ENCODE data around the gene EIF1AD.
"Not testable (repeated sequence)": the region's sequence is repeated elsewhere in the genome, so short reads cannot be mapped to it uniquely, and the experiment has no call there.

Gene EIF1AD

GRCh38 chr11:66020618-66021357, 18.8 kb upstream of the EIF1AD start:
- no peak for DNase-seq

- DNase-seq, result no peak
Observed at GRCh38 chr11:66020212-66020611, 18.3 kb upstream of the EIF1AD start.

- DNase-seq, result no peak
Observed at GRCh38 chr11:66017321-66017720, 15.4 kb upstream of the EIF1AD start.

- DNase-seq, result no peak
Observed at GRCh38 chr11:66016793-66017177, 14.8 kb upstream of the EIF1AD start.

GRCh38 chr11:66015936-66016792, 14.2 kb upstream of the EIF1AD start:
- DNase-seq, result no peak

- DNase-seq, result no peak
Observed at GRCh38 chr11:66015454-66015881, 13.5 kb upstream of the EIF1AD start.

- no peak for DNase-seq
Observed at GRCh38 chr11:66014804-66015453, 13.0 kb upstream of the EIF1AD start.

GRCh38 chr11:66013762-66014100, 11.8 kb upstream of the EIF1AD start:
- no peak for DNase-seq

- DNase-seq, result no peak
Observed at GRCh38 chr11:66012946-66013761, 11.2 kb upstream of the EIF1AD start.

GRCh38 chr11:66012371-66012945, 10.5 kb upstream of the EIF1AD start:
- no peak for DNase-seq

- DNase-seq, result no peak
Observed at GRCh38 chr11:66011785-66012303, 9.9 kb upstream of the EIF1AD start, which contains the start of gene CST6. CST6 (plus strand) TSS chr11:66012008; CDS start chr11:66012045, 37 bp downstream.

GRCh38 chr11:66011239-66011784, 9.4 kb upstream of the EIF1AD start:
- DNase-seq, result no peak

GRCh38 chr11:66010036-66010435, 8.1 kb upstream of the EIF1AD start:
- not testable (repeated sequence) for DNase-seq

- no peak for DNase-seq
Observed at GRCh38 chr11:66008468-66009101, 6.6 kb upstream of the EIF1AD start.

GRCh38 chr11:66008095-66008467, 6.1 kb upstream of the EIF1AD start:
- no peak for DNase-seq

- no peak for DNase-seq
Observed at GRCh38 chr11:66007201-66007634, 5.3 kb upstream of the EIF1AD start.

GRCh38 chr11:66006891-66007176, 4.9 kb upstream of the EIF1AD start:
- DNase-seq, result no peak

GRCh38 chr11:66006134-66006890, 4.4 kb upstream of the EIF1AD start:
- no peak for DNase-seq

- DNase-seq, result no peak
Observed at GRCh38 chr11:66004186-66004585, 2.2 kb upstream of the EIF1AD start.

GRCh38 chr11:66003291-66003690, 1.3 kb upstream of the EIF1AD start:
- DNase-seq, result no peak

Data from NCI-H524 (cell line).